GM12864 (cell line): Measurements from ENCODE around the gene RAB11FIP2.

Experiments used
- DNase-seq: peaks from one replicate; pipeline ENCODE4 v3.0.0-alpha.2; 2011; ENCODE audit warnings: low read depth
- H3K4me3 ChIP-seq: 2 replicates; pipeline ENCODE4 v1.5.1; 2011; ENCODE audit warnings: mild to moderate bottlenecking, low read depth, low read length, control low read depth
- CTCF ChIP-seq: IDR thresholded peaks from 2 replicates; pipeline ENCODE4 v1.5.1; 2011; ENCODE audit warnings: low read depth, mild to moderate bottlenecking, moderate library complexity, low read length, control low read depth, inconsistent platforms; ENCODE audit errors: missing control alignments

The RAB11FIP2 gene

DNA sequence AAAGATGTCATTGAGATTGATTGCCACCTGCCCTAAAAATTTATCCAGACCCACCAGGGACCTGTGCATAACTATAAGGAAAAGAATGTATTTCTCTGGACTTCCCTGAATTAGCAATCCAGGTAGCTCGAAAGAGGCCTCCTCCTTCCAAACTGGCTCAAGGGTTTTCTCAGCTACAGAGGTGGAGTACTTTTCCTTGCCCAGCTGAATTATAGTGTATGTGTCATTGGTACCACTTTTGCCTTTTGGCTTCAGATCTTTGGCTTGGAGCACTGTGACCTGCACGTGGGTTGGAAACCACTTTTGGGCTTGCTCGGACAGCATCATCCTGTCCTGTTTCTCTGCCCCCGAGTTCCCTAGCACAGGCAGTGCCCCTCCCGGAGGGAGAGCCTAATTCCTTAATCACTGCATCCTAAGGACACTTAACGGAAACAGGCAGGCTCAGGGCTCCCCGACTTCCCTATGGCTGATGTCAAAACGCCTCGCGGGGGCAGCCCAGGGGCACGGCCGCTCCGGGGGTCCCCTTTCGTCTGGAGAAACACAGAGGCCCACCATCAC lies 825 bp downstream of the RAB11FIP2 start:
- peak overlapping the region; percentile 73 for H3K4me3 ChIP-seq
- no peak for TF ChIP-seq CTCF
- no peak for DNase-seq

- H3K4me3 ChIP-seq, result peak overlapping the region; percentile 73
- no peak for DNase-seq
- TF ChIP-seq CTCF, result no peak
Measured at GRCh38 chr10:118045158-118045836, 1.4 kb downstream of the RAB11FIP2 start.

GRCh38 chr10:118042827-118043242 lies 3.9 kb downstream of the RAB11FIP2 start:
- no peak overlapping the region for H3K4me3 ChIP-seq
- TF ChIP-seq CTCF, result no peak
- DNase-seq, result no peak

DNA sequence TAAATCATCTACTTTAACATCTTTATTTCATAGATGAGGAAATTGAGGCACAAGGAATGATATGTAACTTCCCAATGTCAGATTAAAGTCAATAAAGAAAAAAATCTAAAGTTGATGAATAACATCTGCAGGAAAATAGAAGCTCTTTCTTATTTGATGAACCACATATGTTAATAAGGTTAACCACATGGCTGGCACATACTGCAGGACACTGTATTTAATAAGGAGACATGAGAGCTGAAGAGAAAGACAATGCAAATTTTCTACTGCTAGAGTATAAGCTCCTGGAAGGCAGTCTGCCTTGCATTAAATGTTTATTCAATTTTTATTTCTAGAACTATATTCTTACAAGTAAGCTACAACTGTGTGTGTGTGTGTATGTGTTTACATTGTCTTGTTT lies 4.4 kb downstream of the RAB11FIP2 start:
- TF ChIP-seq CTCF, result no peak
- DNase-seq, result no peak
- no peak overlapping the region for H3K4me3 ChIP-seq

DNA sequence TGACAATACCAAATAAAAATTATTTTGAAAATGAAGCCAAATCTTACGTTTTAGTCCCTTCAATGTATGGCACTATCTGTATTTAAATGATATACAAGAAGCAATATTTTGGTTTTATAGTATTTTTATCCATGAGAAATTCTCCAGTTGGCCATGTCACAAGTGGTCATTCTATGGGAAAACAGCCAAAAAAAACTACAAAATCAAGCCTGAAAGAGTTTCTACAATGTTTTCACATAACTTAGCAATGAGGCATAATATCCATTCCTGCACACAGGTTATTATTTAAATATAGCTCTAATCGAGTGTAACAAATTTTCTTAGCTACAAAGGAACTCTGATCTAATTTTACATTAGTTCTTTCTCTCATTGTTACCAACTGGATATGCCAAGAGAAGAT lies 5.4 kb downstream of the RAB11FIP2 start:
- H3K4me3 ChIP-seq, result no peak overlapping the region
- no peak for DNase-seq
- no peak for TF ChIP-seq CTCF

DNA sequence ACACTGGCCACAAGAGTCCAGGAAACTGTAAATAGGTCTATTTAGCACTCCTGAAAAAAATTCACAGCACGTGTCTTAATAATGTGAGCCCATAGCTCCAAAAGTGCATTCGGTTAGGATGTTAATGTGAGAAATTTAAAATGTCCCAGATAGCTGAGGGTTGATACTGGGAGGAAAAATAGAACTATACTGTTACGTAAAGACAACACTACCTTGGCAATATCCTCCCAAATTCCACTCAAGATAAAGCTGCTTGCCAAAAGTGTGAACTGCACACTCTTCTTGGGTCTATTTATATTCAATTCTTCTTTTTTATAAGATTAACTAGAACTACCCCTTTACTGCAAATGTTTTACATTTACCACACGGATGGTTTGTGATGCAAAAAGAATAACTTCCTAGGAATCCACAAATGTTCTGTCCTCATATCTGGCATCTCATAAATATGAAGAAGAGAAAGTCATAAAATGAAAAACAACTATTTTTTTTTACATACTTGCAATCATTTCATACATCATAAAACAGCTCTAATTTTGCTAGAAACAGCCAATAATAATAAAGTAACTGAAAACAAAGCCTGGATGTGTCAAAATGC lies 10.4 kb downstream of the RAB11FIP2 start:
- DNase-seq, result no peak
- no peak overlapping the region for H3K4me3 ChIP-seq
- no peak for TF ChIP-seq CTCF
